Activated T-helper 9 cell treated with anti-CD3 and anti-CD28 coated beads, Interleukin-2, amount 50 U/mL, for 16 hours (primary cell): ENCODE measurements around the gene SIRT2.
"Not testable (repeated sequence)": the region's sequence is repeated elsewhere in the genome, so short reads cannot be mapped to it uniquely, and the experiment has no call there.

Source experiments
- DNase-seq: peaks from one replicate; pipeline ENCODE4 v3.0.0-alpha.2; 2020; ENCODE audit warnings: low read depth

SIRT2 gene

DNA sequence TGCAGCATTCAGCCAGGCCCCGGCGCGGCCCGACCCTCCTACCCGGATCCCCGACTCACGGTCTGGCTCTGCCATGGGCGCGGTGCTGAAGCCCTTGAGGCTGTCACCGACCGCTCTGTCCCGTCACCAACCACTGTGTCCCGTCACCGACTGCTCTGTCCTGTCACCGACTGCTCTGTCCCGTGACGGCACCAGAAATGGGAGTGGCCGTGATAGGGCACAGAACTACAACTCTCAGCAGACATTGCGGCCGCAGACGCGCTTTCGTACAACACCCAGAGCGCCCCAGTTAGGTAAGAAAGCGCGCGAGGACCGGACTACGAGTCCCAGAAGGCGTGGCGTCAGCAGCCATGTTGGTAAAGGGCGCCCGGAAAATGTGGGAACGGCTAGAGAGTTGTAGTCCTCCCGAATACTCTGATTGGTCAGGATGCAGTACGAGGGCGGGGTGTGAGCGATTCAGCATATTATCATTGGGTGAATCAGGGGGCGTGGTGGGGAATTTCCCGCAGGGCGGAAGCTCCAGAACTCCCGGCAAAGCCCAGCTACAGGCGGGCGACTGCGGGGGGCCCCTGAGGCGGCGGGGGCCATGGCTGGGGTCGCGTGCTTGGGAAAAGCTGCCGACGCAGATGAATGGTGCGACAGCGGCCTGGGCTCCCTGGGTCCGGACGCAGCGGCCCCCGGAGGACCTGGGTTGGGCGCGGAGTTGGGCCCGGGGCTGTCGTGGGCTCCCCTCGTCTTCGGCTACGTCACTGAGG lies at the start of gene SIRT2, which contains the start of gene NFKBIB:
SIRT2 (minus strand) TSS at position 172 of the 755 bp plus-strand sequence; CDS start at position 75, 97 bp downstream.
NFKBIB (plus strand) TSS at position 523 of the 755 bp plus-strand sequence; CDS start at position 587, 64 bp downstream.
- peak; percentile 98 for DNase-seq

DNA sequence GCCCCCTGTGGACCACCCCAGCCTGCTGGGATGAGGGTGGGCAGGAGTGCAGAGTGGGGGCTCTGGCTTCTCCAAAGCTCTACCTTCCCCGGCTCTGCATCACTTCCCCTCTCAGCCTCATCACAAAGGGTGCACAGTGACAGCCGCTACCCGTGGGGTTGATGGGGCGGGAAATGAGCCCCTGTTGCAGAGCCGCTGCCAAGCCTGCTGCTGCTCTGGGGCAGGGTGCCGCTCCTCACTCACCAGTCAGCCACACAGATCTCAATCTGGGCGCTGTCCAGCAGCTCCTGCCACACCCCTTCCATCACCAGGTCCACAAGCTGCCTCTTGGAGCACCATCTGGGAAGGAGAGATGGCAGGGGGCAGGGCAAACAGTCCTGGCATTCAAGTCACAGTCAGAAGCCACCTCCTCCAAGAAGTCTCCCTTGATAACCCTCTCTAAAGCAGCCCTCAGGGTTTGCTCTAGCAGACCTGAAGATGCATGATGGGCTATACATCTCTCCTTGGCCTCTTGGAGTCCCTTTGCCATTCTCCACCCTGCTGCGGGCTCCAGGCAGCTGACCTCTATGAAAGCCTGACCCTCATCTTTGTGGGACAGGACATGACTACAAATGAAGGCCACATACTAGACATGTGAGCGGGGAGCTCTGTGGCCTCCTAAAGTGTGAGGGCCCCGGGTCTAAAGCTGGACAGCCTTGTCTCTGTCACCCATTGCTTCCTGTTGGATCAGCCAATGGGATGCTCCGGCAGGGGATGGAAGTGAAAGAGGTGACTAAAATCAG lies 47.0 kb upstream of the SIRT2 start:
- no peak for DNase-seq

DNA sequence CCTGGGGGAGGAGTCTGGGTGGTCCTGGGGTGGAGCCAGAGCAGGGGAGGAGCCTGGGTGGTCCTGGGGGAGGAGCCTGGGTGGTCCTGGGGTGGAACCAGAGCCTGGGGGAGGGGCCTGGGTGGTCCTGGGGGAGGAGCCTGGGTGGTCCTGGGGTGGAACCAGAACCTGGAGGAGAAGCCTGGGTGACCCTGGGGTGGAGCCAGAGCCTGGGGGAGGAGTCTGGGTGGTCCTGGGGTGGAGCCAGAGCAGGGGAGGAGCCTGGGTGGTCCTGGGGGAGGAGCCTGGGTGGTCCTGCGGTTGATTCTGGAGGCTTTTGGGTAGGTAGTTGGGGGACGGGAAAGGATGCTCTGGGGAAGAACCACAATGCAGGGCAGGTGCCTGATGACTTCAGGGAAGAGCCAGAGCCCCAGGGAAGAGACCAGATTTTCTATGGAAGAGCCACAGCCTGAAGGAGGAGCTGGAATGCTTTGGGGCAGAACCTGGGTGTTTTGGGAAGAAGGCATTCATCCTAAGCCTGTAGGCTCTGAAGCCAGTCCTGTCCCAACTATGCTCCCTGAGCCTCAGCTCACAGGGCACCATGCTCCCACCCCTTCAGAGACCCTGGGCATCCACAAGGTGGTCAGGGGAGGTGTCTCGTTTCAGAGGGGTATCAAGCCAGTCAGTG lies 46.3 kb upstream of the SIRT2 start:
- DNase-seq: no peak

DNA sequence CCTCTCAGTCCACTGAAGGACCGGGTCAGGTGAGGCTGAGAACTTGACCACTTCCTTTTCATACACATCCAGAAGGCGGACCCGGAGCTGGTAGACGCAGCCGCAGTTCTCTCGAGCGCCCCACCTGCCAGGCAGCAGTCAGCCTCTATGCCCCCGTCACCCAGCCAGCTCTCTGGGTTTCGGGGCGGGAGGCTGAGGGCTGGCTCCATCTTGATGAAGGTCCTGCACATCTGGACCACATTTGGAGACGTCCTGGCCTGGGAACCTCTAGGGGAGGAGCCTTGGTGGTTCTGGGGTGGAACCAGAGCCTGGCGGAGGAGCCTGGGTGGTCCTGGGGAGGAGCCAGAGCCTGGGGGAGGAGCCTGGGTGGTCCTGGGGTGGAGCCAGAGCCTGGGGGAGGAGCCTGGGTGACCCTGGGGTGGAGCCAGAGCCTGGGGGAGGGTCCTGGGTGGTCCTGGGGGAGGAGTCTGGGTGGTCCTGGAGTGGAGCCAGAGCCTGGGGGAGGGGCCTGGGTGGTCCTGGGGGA lies 45.6 kb upstream of the SIRT2 start:
- DNase-seq: no peak

DNA sequence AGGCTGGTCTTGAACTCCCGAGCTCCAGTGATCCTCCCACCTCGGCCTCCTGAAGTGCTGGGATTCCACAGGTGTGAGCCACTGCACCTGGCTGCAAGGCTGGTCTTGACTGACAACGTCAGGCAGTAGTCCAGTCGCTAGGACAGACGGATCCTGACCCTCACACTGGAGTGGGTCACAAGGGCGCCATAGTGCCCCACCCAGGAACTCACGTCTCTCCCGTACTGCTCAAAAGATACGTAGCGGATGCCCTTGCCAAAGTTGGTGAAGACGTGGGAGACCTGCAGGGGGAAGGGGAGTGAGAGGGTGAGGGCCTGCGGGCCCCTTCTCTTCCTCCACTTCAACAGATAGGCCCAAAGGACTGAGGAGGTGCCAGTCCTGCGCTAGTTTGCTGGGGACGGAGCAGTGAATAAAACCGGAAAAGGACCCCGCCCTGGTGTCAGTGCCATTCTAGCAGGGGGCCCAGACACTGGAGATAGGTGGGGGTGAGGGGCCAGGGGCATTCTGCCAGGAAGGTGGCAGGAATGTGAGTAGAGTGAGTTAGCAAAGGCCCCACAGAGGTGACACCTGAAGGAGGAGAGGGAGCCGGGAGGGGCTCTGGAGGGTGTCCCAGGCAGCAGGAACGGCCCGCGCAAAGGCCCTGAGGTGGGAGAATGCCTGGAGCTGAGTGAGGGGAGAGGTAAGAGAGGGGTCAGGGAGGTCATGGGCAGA lies 43.2 kb upstream of the SIRT2 start:
- DNase-seq: no peak

DNA sequence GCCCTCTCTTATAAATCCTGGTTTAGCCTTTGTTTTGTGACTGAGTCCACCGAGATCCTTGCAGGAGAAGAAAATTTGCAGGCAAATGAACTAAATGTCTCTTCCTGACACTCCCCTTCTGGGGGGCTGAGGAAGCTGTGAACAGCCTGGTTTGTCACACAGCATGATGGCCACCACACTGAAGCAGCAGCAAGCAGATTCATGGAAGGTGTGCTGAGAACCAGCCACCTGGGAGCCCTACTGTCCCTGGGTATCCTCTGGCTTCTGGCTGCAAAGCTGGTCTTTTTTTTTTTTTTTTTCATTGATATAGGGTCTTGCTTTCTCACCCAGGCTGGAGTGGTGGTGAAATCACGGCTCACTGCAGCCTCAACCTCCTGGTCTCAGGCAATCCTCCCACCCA lies 42.6 kb upstream of the SIRT2 start:
- DNase-seq: no peak

DNA sequence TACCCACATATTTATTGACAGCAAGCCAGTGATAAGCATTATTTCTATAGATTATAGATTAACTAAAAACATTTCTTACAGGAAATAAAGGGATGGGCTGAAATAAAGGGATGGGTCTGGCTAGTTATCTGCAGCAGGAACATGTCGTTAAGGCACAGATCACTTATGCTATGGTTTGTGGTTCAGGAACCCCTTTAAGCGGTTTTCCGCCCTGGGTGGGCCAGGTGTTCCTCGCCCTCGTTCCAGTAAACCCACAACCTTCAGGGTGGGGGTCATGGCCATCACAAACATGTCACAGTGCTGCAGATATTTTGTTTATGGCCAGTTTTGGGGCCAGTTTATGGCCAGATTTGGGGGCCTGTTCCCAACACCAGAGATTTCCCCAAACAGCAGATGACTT lies 42.0 kb upstream of the SIRT2 start:
- not testable (repeated sequence) for DNase-seq

DNA sequence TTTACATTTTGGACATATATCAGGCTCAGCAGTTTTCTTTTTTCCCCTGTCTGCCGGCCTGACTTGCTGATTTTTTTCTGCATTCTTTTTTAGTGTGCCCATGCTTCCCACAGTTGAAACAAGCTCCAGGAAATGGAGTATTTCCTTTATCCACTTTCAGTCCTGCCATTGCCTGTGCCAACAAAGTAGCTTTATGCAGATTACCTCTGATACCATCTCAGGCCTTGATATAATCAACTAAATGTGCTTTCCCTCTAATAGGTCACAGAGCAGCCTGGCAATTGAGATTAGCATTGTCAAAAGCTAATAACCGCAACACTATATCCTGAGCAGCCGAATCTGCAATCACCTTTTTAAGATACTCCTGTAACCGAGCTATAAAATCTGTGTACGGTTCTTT lies 40.5 kb upstream of the SIRT2 start:
- DNase-seq: no peak

DNA sequence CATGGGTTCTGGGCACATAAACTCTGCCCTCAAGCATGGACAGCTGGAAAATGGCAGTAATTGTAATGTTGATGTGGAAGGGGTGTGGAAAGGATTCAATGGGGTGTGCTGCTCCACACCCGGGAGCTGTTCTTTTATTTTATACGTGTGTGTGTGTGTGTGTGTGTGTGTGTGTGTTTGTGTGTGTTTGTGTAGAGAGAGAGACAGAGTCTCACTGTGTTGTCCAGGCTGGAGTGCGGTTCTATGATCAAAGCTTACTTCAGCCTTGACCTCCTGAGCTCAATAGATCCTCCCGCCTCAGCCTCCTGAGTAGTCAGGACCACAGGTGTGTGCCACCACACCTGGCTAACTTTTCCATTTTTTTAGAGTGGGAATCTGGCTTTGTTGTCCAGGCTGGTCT lies 34.1 kb upstream of the SIRT2 start:
- no peak for DNase-seq

DNA sequence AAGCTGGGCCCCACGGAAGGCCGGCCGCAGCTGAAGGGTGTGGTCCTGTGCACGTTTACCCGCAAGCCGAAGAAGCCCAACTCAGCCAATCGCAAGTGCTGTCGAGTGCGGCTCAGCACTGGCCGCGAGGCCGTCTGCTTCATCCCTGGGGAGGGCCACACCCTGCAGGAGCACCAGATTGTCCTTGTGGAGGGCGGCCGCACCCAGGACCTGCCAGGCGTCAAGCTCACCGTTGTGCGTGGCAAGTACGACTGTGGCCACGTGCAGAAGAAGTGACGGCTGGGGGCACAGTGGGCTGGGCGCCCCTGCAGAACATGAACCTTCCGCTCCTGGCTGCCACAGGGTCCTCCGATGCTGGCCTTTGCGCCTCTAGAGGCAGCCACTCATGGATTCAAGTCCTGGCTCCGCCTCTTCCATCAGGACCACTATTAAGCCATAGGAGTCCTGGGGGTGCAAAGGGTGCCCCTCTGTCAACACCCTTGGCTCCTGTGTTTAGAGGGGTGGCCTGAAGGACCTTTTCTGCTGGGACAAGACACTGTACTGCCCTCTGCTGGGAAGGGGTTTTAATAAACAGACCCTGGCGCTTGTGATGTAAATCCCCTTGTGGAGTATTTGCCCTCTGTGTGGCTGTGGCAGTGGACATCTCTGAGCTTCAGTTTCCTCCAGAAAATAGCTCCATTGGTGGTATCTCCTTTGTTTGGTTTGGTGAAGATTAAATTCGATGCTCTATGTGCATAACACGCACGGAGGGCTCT lies 33.2 kb upstream of the SIRT2 start:
- no peak for DNase-seq

DNA sequence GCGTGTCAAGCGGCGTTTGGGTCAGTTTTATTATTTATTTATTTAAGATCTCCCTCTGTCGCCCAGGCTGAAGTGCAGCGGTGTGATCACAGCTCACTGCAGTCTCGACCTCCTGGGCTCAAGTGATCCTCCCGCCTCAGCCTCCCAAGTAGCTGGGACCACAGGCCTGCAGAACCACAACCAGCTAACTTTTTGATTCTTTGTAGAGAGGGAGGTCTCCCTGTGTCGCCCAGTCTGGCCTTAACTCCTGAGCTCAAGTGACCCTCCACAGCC lies 32.0 kb upstream of the SIRT2 start:
- DNase-seq: no peak

DNA sequence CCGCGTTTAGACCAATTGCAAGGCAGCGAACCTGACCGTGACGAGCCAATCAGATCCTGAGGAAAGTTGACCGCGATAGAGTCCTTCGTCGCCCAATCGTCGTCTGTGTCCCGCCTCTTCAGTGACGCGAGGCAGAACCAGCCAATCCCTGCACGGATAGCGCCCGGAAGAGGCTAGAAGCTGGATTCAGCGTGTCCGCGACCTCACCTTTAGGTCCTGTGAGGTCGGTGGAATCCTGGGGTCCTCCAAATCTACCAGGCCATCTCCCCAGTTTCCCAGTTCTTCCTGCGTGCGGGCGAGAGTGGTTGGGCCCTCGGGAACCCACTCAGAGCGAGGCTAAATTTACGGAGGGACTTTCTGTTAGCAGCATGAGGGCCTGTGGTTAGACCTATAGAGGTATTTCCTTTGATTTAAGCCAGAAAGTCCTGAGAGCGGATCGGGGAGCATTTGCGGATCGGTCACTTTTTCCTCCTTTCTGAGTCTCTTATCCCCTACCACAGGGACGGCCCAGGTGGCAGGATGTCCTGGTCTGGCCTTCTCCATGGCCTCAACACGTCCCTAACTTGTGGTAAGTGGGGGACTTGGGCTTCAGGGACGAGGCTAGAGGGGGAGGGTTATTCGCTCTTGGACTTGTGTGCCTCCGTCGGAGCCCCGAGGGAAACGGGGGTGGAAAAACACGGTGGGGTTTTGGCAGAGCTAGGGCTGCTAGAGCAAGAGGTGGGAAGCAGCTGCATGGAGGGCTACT lies 31.5 kb upstream of the SIRT2 start, which contains the start of gene MRPS12:
MRPS12 (plus strand) TSS at position 169 of the 745 bp plus-strand sequence; CDS start at position 520, 351 bp downstream.
- DNase-seq: peak; percentile 95

DNA sequence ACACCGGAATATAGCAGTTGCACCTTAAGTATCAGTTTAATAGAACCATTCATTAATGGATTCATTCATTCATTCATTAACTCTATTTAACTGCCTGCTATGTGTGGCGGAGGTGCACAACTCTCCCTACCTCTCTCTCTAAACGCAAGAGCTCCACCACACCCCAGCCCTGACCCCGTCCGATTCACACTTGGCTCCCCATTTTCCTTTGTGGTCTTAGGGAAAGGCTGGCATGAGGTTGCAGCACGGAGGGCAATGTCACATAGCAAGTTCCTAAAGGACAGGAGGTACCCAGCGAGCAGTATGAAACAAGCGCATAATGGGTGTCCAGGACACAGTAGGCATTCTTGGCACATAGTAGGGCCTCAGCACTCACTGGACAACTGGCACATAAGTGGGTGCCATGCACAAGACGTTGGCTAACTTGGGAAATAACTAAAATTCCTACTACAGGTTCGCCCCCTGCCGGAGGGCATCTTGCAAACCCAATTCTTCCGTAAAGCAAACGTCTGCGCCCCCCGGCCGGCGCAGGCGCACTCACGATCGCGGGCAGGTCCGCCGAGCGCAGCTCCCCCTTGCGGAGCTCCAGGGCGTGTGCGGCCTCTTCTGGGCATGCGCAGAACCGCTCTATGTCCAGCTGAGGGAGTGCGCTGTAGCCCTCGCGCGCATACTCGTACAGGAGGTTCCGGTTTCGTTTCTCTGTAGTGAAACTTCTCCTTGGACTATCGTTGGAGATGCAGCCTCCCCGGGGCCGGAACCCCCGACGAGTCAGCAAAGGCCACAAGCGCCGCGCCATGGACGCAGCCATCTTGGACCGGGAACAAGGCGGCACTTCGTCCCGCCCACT lies 30.7 kb upstream of the SIRT2 start, which contains the start of gene SARS2:
SARS2 (minus strand) TSS at position 835 of the 847 bp plus-strand sequence; CDS start at position 808, 27 bp downstream.
- peak; percentile 87 for DNase-seq

DNA sequence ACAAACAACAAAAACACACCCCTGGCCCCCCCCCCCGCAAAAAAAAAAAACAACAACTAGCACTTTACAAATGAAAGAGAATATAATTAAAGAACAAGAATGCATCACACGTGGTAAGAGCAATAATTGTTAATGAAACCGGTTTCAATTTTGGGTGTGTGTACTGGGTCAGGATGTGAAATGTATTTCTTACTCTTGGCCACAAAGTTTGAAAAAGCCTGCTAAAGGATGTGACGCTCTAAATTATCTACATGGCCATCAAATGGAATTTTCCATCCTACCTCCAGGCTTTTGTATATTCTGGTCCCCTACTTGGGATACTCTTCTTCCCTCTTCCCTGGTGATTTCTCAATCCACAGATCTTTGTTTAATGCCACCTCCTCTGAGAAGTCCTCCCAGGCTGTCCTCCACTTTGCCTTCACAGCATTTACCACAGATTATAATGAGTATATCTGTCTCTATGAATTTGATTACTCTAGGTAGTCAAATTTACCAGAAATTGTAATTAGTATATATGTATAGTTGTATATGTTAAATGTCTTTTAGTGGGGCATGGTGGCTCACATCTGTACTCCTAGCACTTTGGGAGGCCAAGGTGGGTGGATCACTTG lies 29.1 kb upstream of the SIRT2 start:
- DNase-seq: no peak

DNA sequence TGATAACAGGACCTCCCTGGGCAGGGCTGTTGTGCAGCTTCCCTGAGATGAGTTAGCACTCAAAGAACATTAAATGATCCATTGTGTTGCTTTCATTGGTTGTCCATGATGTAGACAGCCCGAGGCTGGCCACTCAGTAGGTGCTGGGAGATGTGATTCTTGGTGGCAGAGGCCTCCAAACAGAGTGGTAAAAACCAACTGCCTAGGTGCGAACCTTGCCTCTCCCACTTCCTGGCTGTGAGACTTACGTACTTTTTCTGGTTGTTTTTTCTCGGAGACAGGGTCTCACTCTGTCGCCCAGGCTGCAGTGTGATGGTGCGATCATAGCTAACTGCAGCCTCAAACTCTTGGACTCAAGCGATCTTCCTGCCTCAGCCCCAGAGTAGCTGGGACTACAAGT lies 25.0 kb upstream of the SIRT2 start:
- DNase-seq: no peak

DNA sequence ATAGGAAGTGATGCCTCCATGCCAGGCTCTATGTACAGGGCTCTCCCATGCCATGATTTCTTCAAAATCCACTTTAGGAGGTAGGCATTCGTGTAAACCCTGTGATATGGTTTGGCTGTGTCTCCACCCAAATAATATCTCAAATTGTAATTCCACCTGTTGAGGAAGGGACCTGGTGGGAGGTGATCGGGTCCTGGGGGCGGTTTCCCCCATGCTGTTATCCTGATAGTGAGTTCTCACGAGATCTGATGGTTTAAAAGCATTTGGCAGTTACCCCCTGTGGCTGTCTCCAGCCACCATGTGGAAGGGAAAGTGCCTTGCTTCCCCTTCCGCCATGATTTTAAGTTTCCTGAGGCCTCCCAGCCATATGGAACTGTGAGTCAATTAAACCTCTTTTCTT lies 23.1 kb upstream of the SIRT2 start:
- no peak for DNase-seq

DNA sequence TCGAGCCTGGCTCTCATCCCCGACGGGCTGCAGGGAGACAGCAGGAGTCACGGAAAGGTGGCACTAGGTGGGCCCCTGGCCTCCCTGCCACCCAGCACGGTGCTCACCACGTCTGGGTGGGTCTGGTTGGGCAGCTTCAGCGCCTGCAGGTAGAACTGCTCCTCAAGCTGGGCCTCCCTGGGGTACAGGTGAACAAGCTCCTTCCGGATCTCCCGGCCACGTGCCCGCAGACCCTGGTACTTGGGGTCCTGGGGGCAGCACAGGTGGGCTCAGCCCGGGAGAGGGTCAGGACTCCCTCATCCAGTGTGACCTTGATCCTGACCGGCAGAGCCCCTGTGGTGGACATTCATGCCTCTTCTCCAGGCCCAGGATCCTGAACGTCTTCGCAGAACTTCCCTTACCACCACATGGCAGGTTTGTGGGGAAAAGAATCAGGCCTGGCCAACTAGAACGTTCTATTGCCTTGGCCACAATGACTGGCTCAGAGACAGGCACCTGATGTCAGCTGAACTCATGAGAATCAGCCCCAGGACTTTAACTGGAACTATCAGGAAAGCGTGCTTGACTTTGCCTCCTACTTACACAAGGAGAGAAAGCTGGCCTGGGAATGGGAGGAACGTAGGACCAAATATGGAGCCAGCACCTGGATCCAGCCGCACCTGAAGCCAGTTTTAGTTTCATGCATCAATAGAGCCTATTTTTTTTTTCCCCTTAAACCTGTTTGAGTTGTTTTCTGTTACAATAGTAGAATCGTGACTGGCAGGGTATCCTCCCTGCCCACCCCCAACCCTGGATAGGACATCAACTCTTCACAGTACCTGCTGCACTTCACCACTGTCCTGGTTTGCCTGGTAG lies 22.2 kb upstream of the SIRT2 start:
- no peak for DNase-seq
